Activated gamma-delta T cell treated with Interleukin-2 at 50 U/mL for 16 hours (primary cell): Measurements from ENCODE around the gene TTC23L.

Source experiments
- DNase-seq: peaks from one replicate; pipeline ENCODE4 v3.0.0-alpha.2; 2020

TTC23L gene

GRCh38 chr5:34833976-34834793, 4.8 kb upstream of the TTC23L start:
- DNase-seq, result no peak

GRCh38 chr5:34834794-34835089, 4.2 kb upstream of the TTC23L start:
- no peak for DNase-seq

- no peak for DNase-seq
Measured at GRCh38 chr5:34835664-34836063, 3.3 kb upstream of the TTC23L start.

- no peak for DNase-seq
Measured at GRCh38 chr5:34841816-34842215, 2.9 kb downstream of the TTC23L start.

- DNase-seq, result no peak
Measured at GRCh38 chr5:34842554-34842953, 3.6 kb downstream of the TTC23L start.

- no peak for DNase-seq
Measured at GRCh38 chr5:34843497-34843896, 4.5 kb downstream of the TTC23L start.

- DNase-seq, result no peak
Measured at GRCh38 chr5:34844106-34844505, 5.1 kb downstream of the TTC23L start.

- no peak for DNase-seq
Measured at GRCh38 chr5:34844999-34845398, 6.0 kb downstream of the TTC23L start.

- DNase-seq, result no peak
Measured at GRCh38 chr5:34847056-34847455, 8.1 kb downstream of the TTC23L start.

GRCh38 chr5:34847552-34847951, 8.6 kb downstream of the TTC23L start:
- DNase-seq, result no peak

GRCh38 chr5:34848230-34848629, 9.3 kb downstream of the TTC23L start:
- DNase-seq, result no peak

GRCh38 chr5:34849253-34849652, 10.3 kb downstream of the TTC23L start:
- DNase-seq, result no peak

GRCh38 chr5:34854459-34855174, 15.7 kb downstream of the TTC23L start:
- no peak for DNase-seq

- no peak for DNase-seq
Measured at GRCh38 chr5:34857161-34857560, 18.2 kb downstream of the TTC23L start.

GRCh38 chr5:34857894-34858293, 18.9 kb downstream of the TTC23L start:
- no peak for DNase-seq

- DNase-seq, result no peak
Measured at GRCh38 chr5:34858790-34859189, 19.8 kb downstream of the TTC23L start.

GRCh38 chr5:34859253-34859652, 20.3 kb downstream of the TTC23L start:
- no peak for DNase-seq

- no peak for DNase-seq
Measured at GRCh38 chr5:34863946-34864345, 25.0 kb downstream of the TTC23L start.

- DNase-seq, result no peak
Measured at GRCh38 chr5:34865091-34865490, 26.1 kb downstream of the TTC23L start.

- no peak for DNase-seq
Measured at GRCh38 chr5:34866989-34867471, 28.1 kb downstream of the TTC23L start.

GRCh38 chr5:34867660-34868059, 28.7 kb downstream of the TTC23L start:
- no peak for DNase-seq

GRCh38 chr5:34868791-34869190, 29.8 kb downstream of the TTC23L start:
- no peak for DNase-seq

GRCh38 chr5:34869256-34869655, 30.3 kb downstream of the TTC23L start:
- DNase-seq, result no peak

GRCh38 chr5:34870382-34870781, 31.4 kb downstream of the TTC23L start:
- no peak for DNase-seq

- no peak for DNase-seq
Measured at GRCh38 chr5:34876275-34876674, 37.3 kb downstream of the TTC23L start.
